ENCODE results near the gene PPCDC. TPM values are rescaled to one million over a fixed set of nuclear protein-coding genes. Genes with fewer than 3 reads are reported as not detected.

Gene PPCDC
- total and polyA plus RNA-seq, 10 of the 15 experiments (the other 5 are each of a cell fraction or from before 2014, with no cell fraction given) = 32.5 to 135 (median 55.0) TPM

GRCh38 chr15:75059607-75060006 lies 36.2 kb downstream of the PPCDC start:
- Histone ChIP-seq H3K4me3 (no peak overlapping the region), H3K4me1 (ENCODE audit: control insufficient read depth, insufficient read depth, low read length) (peaks cover 27% of the 10 kb centered on the region), H3K4me2 (ENCODE audit: control insufficient read depth, insufficient read depth) (no peak overlapping the region), H3K79me2 (ENCODE audit: control insufficient read depth, insufficient read depth, low read length) (no peaks in the 10 kb centered on the region), H3K27me3 (replicated peaks in 1 of 2; ENCODE audit: control insufficient read depth in 2 of 2, insufficient read depth in 2 of 2, low read length in 1 of 2) (no peaks in the 10 kb centered on the region), H3K36me3 (ENCODE audit: control insufficient read depth in 2 of 2, insufficient read depth in 2 of 2, low read length in 1 of 2) (peaks cover 0 to 3% of the 10 kb centered on the region in 2 experiments; a peak in 1 of 4 replicates), H2AFZ (ENCODE audit: control insufficient read depth, low read depth, low read length) (no peak overlapping the region), H3K9me3 (replicated peaks; ENCODE audit: control insufficient read depth, insufficient read depth, low read length) (no peaks in the 10 kb centered on the region), H4K20me1 (ENCODE audit: control insufficient read depth, insufficient read depth) (no peaks in the 10 kb centered on the region), H3K9ac (ENCODE audit: control insufficient read depth, insufficient read depth, low read length) (no peak overlapping the region), H3K27ac (ENCODE audit: control insufficient read depth, insufficient read depth) (no peak overlapping the region)
- DNase-seq (ENCODE audit: low read depth, low spot score) = no peak
- intact Hi-C loops (cut with micrococcal nuclease; ENCODE audit: unreplicated experiment) = no loop called here
- ChIA-PET CTCF (interaction anchor here (1.7 kb wide), 1 partner anchor 16 kb away, joined by 4 read pairs; no protein-coding TSS in a partner anchor), SMC1A (ENCODE audit: uncharacterized antibody, unreplicated experiment) (no interaction called here), POLR2A (interaction anchor here (0.6 to 2.1 kb wide), 4 partner anchors 10 to 131 kb away, joined by 3 to 6 read pairs (median 4); no protein-coding TSS in a partner anchor), RAD21 (ENCODE audit: unreplicated experiment) (interaction anchor here (1.2 kb wide), 1 partner anchor 16 kb away, joined by 3 read pairs; no protein-coding TSS in a partner anchor)
- ATAC-seq = no peak
- BruUV-seq (replicated peaks) = no TSS peak
- in situ Hi-C loops (cut with MboI) = no loop called here
- no peak for FAIRE-seq
- TF ChIP-seq DPF2 (IDR thresholded peaks at IDR 0.05) (no peak), SREBF2 (IDR thresholded peaks at IDR 0.05; ENCODE audit: low read length) (no peak), CUX1 (IDR thresholded peaks at IDR 0.05; ENCODE audit: insufficient replicate concordance, low read depth, low read length) (no peak), POLR2A (IDR thresholded peaks at IDR 0.05; ENCODE audit: low read depth, low read length) (no peak), MEF2B (IDR thresholded peaks at IDR 0.05; ENCODE audit: partially characterized antibody, poor library complexity, severe bottlenecking) (no peak), BCL3 (IDR thresholded peaks at IDR 0.05; ENCODE audit: borderline replicate concordance, insufficient read depth, low read depth, low read length, poor library complexity, severe bottlenecking) (no peak), HDGF (IDR thresholded peaks at IDR 0.05) (no peak), KAT2A (conservative IDR thresholded peaks at IDR 0.05; ENCODE audit: control insufficient read depth, low read depth, low read length) (no peak), PRDM15 (CRISPR knock-in tag; IDR thresholded peaks at IDR 0.05) (no peak)
- 97% methylated on average over 5 of the region's 5 CpGs for WGBS (ENCODE audit: insufficient coverage, insufficient replicate concordance, low lambda C conversion rate, missing lambda C conversion rate)

All from GM12878 (cell line).